ENCODE results near the gene ABCA13.

ABCA13 gene

DNA sequence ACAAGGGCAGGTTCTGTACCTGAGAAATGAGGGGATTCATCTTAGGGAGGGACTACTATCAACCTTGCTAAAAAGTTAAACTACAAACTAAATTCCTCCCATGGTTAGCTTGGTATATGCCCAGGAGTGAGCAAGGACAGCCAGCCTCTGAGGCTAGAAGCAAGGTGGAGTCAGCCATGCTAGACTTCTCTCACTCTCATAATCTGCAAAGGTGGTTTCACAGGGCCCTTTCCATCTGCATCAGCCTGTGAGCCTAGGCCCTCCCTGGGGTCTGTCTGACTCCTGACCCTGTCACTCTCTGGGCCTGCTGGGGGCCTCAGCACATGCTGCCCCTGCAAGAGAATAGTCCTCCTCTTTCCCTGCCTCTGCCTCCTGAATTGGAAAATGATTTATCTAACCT is 66.1 kb downstream of the ABCA13 start:
- H3K9me3 ChIP-seq (ENCODE audit: control insufficient read depth, insufficient read depth, low read length): no peaks in the 10 kb centered on the region
- no peaks in the 10 kb centered on the region for H3K36me3 ChIP-seq (ENCODE audit: control insufficient read depth, insufficient read depth, low read length)
- H3K27ac ChIP-seq (ENCODE audit: low read length): no peak overlapping the region
- DNase-seq (ENCODE audit: low read depth, low spot score): no peak
- no peaks in the 10 kb centered on the region for H3K27me3 ChIP-seq (ENCODE audit: control insufficient read depth, insufficient read depth, low read length)
- no peaks in the 10 kb centered on the region for H3K4me1 ChIP-seq (ENCODE audit: control insufficient read depth, insufficient read depth, low read length)
- no peak overlapping the region for H3K4me3 ChIP-seq (ENCODE audit: low read length)

DNA sequence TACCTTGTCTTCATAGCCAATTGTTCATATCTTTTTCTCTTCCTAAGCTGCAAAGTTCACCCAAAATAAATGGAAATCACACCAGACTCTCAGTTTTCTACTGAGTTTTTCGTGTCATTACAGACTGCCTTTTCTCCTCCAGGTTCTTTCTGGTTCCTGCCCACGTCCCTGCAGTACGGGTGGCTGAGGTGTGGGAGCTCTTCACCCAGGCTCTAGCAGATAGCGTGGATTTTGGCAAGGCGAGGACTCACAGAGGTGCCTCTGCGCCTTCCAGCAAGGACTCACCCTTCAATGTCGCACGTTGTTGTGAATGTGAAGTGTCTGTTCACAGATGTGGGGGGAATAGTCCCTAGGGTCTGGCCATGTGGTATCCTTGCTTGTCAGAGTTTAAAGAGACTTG is 71.6 kb downstream of the ABCA13 start:
- H3K4me1 ChIP-seq (ENCODE audit: control insufficient read depth, insufficient read depth, low read length): no peaks in the 10 kb centered on the region
- no peaks in the 10 kb centered on the region for H3K9me3 ChIP-seq (ENCODE audit: control insufficient read depth, insufficient read depth, low read length)
- H3K27ac ChIP-seq (ENCODE audit: low read length): no peak overlapping the region
- no peak for DNase-seq (ENCODE audit: low read depth, low spot score)
- no peaks in the 10 kb centered on the region for H3K36me3 ChIP-seq (ENCODE audit: control insufficient read depth, insufficient read depth, low read length)
- no CpG with 5 or more reads among the region's 8 CpGs for WGBS (ENCODE audit: insufficient coverage, insufficient read length)
- H3K27me3 ChIP-seq (ENCODE audit: control insufficient read depth, insufficient read depth, low read length): no peaks in the 10 kb centered on the region
- no peak overlapping the region for H3K4me3 ChIP-seq (ENCODE audit: low read length)

DNA sequence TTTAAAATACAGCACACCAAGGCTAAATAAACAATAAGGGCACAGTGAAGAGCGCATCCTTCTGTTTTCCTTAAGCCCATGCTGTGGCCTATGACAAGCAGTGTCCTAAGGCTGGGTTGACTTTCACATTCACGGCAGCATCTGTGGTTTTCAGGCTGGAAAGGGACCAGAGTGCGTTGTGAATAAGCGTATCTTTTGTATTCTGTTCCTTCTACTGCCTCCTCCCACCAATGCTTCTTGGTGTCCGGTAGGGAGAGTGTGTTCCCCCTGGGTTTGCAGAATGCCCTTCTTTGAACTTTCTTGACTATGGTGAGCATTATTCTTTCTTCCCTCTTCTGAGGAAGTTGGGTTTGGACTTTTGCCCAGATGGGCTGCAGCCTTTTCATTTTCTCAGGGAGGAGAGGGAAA is 73.6 kb downstream of the ABCA13 start:
- DNase-seq (ENCODE audit: low read depth, low spot score): no peak

GRCh38 chr7:48245751-48246472 is 74.7 kb downstream of the ABCA13 start:
- no peak overlapping the region for H3K27ac ChIP-seq (ENCODE audit: low read length)
- H3K36me3 ChIP-seq (ENCODE audit: control insufficient read depth, insufficient read depth, low read length): no peaks in the 10 kb centered on the region
- H3K4me1 ChIP-seq (ENCODE audit: control insufficient read depth, insufficient read depth, low read length): no peaks in the 10 kb centered on the region
- DNase-seq (ENCODE audit: low read depth, low spot score): no peak
- no CpG with 5 or more reads among the region's 9 CpGs for WGBS (ENCODE audit: insufficient coverage, insufficient read length)
- H3K27me3 ChIP-seq (ENCODE audit: control insufficient read depth, insufficient read depth, low read length): no peaks in the 10 kb centered on the region
- H3K9me3 ChIP-seq (ENCODE audit: control insufficient read depth, insufficient read depth, low read length): no peaks in the 10 kb centered on the region
- no peak overlapping the region for H3K4me3 ChIP-seq (ENCODE audit: low read length)

More for the DNA sequence above, 73.6 kb downstream of the ABCA13 start:
- Histone ChIP-seq H3K27ac (ENCODE audit: low read length) (no peak overlapping the region), H3K4me1 (ENCODE audit: control insufficient read depth, insufficient read depth, low read length) (no peaks in the 10 kb centered on the region), H3K36me3 (ENCODE audit: control insufficient read depth, insufficient read depth, low read length) (no peaks in the 10 kb centered on the region), H3K9me3 (ENCODE audit: control insufficient read depth, insufficient read depth, low read length) (no peaks in the 10 kb centered on the region), H3K27me3 (ENCODE audit: control insufficient read depth, insufficient read depth, low read length) (no peaks in the 10 kb centered on the region), H3K4me3 (ENCODE audit: low read length) (no peak overlapping the region)
- no CpG with 5 or more reads among the region's 5 CpGs for WGBS (ENCODE audit: insufficient coverage, insufficient read length)

DNA sequence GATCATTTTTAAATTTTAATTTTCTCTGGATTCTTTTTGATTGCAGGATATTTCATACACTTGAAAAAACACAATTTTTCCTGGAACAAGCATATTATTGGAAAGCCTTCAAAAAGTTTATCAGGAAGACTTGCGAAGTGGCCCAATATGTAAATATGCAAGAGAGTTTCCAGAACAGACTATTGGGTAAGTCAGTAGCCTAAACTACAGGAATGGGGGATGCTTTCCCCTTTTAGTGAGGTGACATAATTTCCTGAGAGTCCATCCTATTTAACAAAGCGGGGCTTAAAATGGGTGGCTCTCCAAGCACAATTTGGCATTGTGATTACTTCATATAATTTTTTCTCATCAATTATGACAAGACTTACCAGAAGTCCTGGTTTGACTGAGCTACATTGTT is 77.9 kb downstream of the ABCA13 start:
- H3K36me3 ChIP-seq (ENCODE audit: control insufficient read depth, insufficient read depth, low read length): no peaks in the 10 kb centered on the region
- no peaks in the 10 kb centered on the region for H3K27me3 ChIP-seq (ENCODE audit: control insufficient read depth, insufficient read depth, low read length)
- H3K4me3 ChIP-seq (ENCODE audit: low read length): no peak overlapping the region
- H3K4me1 ChIP-seq (ENCODE audit: control insufficient read depth, insufficient read depth, low read length): no peaks in the 10 kb centered on the region
- no peak for DNase-seq (ENCODE audit: low read depth, low spot score)
- H3K27ac ChIP-seq (ENCODE audit: low read length): no peak overlapping the region
- H3K9me3 ChIP-seq (ENCODE audit: control insufficient read depth, insufficient read depth, low read length): no peaks in the 10 kb centered on the region
- WGBS (ENCODE audit: insufficient coverage, insufficient read length): no CpG with 5 or more reads among the region's 2 CpGs

DNA sequence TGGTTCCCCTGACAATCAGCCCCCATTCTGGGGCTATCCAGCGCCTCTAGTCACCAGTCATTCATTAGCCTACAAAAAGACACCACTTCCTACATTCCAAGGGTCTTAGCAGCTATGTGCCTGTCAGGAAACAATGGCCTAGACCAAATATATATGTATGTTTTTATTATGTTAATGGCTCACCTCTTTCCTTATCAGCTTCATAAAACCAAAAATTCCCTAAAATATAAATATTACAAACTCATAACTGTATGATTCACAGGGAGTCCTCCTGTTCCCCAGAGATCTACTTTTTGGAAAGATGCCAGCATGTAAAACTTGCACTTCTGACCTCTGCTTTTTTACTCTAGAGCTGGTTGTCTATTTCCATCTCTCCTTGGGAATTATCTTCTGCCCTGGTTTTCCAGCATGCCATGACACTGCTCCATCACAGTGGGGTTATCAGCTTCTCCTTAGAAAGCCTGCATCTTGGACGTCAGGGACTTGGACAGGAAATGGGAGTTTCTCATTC is 79.2 kb downstream of the ABCA13 start:
- no peaks in the 10 kb centered on the region for H3K4me1 ChIP-seq (ENCODE audit: control insufficient read depth, insufficient read depth, low read length)
- H3K36me3 ChIP-seq (ENCODE audit: control insufficient read depth, insufficient read depth, low read length): no peaks in the 10 kb centered on the region
- no peak overlapping the region for H3K4me3 ChIP-seq (ENCODE audit: low read length)
- H3K27ac ChIP-seq (ENCODE audit: low read length): no peak overlapping the region
- no peaks in the 10 kb centered on the region for H3K9me3 ChIP-seq (ENCODE audit: control insufficient read depth, insufficient read depth, low read length)
- WGBS (ENCODE audit: insufficient coverage, insufficient read length): no CpG with 5 or more reads among the region's 2 CpGs
- DNase-seq (ENCODE audit: low read depth, low spot score): no peak
- no peaks in the 10 kb centered on the region for H3K27me3 ChIP-seq (ENCODE audit: control insufficient read depth, insufficient read depth, low read length)

DNA sequence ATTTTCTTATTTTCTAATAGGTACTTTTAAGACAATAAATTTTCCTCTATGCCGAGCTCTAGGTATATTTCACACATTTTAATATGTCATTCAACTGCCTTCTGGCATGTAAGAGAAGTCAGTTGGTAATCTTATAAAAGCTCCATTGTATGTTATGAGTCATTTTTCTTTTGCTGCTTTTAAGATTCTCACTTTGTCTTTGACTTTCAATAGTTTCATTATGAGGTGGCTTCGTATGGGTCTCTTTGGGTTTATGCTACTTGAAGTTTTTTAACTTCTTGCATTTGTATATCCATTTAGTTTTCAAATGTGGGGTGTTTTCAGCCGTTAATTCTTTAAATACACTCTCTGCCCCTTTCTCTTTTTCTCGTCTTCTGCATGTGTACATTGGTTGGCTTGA is 80.5 kb downstream of the ABCA13 start:
- Histone ChIP-seq H3K4me3 (ENCODE audit: low read length) (no peak overlapping the region), H3K4me1 (ENCODE audit: control insufficient read depth, insufficient read depth, low read length) (no peaks in the 10 kb centered on the region), H3K27me3 (ENCODE audit: control insufficient read depth, insufficient read depth, low read length) (no peaks in the 10 kb centered on the region), H3K36me3 (ENCODE audit: control insufficient read depth, insufficient read depth, low read length) (no peaks in the 10 kb centered on the region), H3K27ac (ENCODE audit: low read length) (no peak overlapping the region), H3K9me3 (ENCODE audit: control insufficient read depth, insufficient read depth, low read length) (no peaks in the 10 kb centered on the region)
- DNase-seq (ENCODE audit: low read depth, low spot score): no peak
- WGBS (ENCODE audit: insufficient coverage, insufficient read length): no CpG with 5 or more reads among the region's 4 CpGs

GRCh38 chr7:48252995-48253394 is 81.7 kb downstream of the ABCA13 start:
- Histone ChIP-seq H3K9me3 (ENCODE audit: control insufficient read depth, insufficient read depth, low read length) (no peaks in the 10 kb centered on the region), H3K4me1 (ENCODE audit: control insufficient read depth, insufficient read depth, low read length) (no peaks in the 10 kb centered on the region), H3K4me3 (ENCODE audit: low read length) (no peak overlapping the region), H3K27ac (ENCODE audit: low read length) (no peak overlapping the region), H3K36me3 (ENCODE audit: control insufficient read depth, insufficient read depth, low read length) (no peaks in the 10 kb centered on the region), H3K27me3 (ENCODE audit: control insufficient read depth, insufficient read depth, low read length) (no peaks in the 10 kb centered on the region)
- no CpG with 5 or more reads among the region's 2 CpGs for WGBS (ENCODE audit: insufficient coverage, insufficient read length)
- DNase-seq (ENCODE audit: low read depth, low spot score): no peak

DNA sequence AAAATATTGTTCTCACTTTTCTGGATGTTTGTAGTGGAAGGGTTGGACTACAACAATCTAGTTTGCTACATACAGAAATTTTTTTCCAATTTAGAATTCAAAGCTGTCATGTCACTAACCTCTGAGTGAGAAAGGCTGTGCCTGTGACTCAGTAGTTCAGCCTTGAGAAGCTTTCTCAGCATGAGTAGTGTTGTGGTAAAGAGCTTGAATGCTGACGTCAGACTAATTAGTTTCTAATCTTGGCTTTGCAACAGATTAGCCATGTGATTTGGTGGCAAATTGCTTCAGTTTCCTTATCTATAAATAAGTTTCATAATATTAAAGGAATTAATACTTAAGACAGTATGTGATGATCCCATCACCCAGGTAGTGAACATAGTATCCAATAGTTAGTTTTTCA is 83.8 kb downstream of the ABCA13 start:
- Histone ChIP-seq H3K27ac (ENCODE audit: low read length) (no peak overlapping the region), H3K4me1 (ENCODE audit: control insufficient read depth, insufficient read depth, low read length) (no peaks in the 10 kb centered on the region), H3K4me3 (ENCODE audit: low read length) (no peak overlapping the region), H3K9me3 (ENCODE audit: control insufficient read depth, insufficient read depth, low read length) (no peaks in the 10 kb centered on the region), H3K27me3 (ENCODE audit: control insufficient read depth, insufficient read depth, low read length) (no peaks in the 10 kb centered on the region), H3K36me3 (ENCODE audit: control insufficient read depth, insufficient read depth, low read length) (no peaks in the 10 kb centered on the region)
- WGBS (ENCODE audit: insufficient coverage, insufficient read length): no CpG with 5 or more reads among the region's 1 CpG
- DNase-seq (ENCODE audit: low read depth, low spot score): no peak

GRCh38 chr7:48259463-48260280 is 88.4 kb downstream of the ABCA13 start:
- H3K27me3 ChIP-seq (ENCODE audit: control insufficient read depth, insufficient read depth, low read length): no peaks in the 10 kb centered on the region
- WGBS (ENCODE audit: insufficient coverage, insufficient read length): no CpG with 5 or more reads among the region's 4 CpGs
- H3K4me3 ChIP-seq (ENCODE audit: low read length): no peak overlapping the region
- no peaks in the 10 kb centered on the region for H3K36me3 ChIP-seq (ENCODE audit: control insufficient read depth, insufficient read depth, low read length)
- H3K27ac ChIP-seq (ENCODE audit: low read length): no peak overlapping the region
- H3K4me1 ChIP-seq (ENCODE audit: control insufficient read depth, insufficient read depth, low read length): no peaks in the 10 kb centered on the region
- no peak for DNase-seq (ENCODE audit: low read depth, low spot score)
- no peaks in the 10 kb centered on the region for H3K9me3 ChIP-seq (ENCODE audit: control insufficient read depth, insufficient read depth, low read length)
